Measurements from ENCODE around the gene PIK3R6. TPM values are rescaled to one million over a fixed set of nuclear protein-coding genes. Genes with fewer than 3 reads are reported as not detected.
A peak's percentile ranks its signal among the peaks of the same experiment; 100 is the strongest.

PIK3R6 gene
- total and polyA plus RNA-seq, 12 donors, result 0.17 to 1.7 (median 0.83) TPM

DNA sequence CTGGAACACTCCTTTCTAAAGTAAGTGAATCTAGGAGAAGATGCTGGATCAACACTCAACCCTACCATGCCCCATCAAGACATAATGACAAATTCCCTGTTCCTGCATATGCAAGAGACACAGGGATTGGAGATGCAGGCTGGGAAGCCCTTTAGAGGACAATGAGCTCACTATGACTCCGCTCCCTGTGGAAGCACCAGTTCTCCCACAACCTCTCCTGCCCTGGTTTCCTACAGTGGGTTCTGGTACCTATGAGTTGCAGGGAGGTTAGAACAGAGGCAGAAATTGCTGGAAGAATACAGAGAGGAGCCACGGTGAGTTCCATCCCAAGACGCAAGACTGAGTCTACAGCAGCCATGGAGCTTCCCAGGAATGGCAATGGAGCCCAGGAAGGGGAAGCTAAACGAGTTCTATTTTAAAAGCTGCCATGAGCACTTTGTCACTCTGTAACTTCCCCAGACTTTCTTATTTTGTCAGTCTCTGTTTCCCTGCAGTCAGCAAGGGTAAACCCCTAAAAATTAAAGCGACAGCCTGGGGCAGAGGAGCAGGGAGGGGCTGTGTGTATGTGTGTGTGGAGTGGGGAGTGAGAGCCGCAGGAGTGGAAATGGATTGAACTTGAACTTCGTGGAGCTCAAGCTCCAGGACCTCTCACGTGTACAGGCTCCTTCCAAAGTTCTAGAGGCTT, 42.3 kb upstream of the PIK3R6 start:
- intact Hi-C loops (cut with DNase I), result no loop called here
- H3K4me3 ChIP-seq, result no peak overlapping the region
- TF ChIP-seq CTCF (IDR thresholded peaks at IDR 0.05) (no peak), POLR2A (IDR thresholded peaks at IDR 0.05) (no peak)
- no peaks in the 10 kb centered on the region for H3K4me1 ChIP-seq (replicated peaks in 1 of 2)
- H3K36me3 ChIP-seq (replicated peaks in 1 of 2), result no peaks in the 10 kb centered on the region
- peak in 1 of 7 donors; percentile 44 for DNase-seq
- H3K27ac ChIP-seq, result peak overlapping the region in 1 of 5 donors; percentile 16
- no peaks in the 10 kb centered on the region for H3K27me3 ChIP-seq
- H3K9me3 ChIP-seq (replicated peaks in 1 of 3), result no peaks in the 10 kb centered on the region
- WGBS, 4 donors, result 61 to 69% (median 65%) methylated on average over 8 of the region's 8 CpGs

- no peaks in the 10 kb centered on the region for H3K36me3 ChIP-seq (replicated peaks in 1 of 2)
- no peak for TF ChIP-seq POLR2A (IDR thresholded peaks at IDR 0.05)
- no peak for TF ChIP-seq CTCF (IDR thresholded peaks at IDR 0.05)
- no peaks in the 10 kb centered on the region for H3K9me3 ChIP-seq (replicated peaks in 1 of 3)
- DNase-seq, result peak in 2 of 7 donors; percentile 5 to 30
- intact Hi-C loops (cut with DNase I), result no loop called here
- H3K4me3 ChIP-seq, result no peak overlapping the region
- H3K27ac ChIP-seq, result no peak overlapping the region
- 60 to 77% (median 72%) methylated on average over 6 to 7 of the region's 7 CpGs for WGBS, 4 donors
- H3K27me3 ChIP-seq, result peaks cover 3% of the 10 kb centered on the region
- H3K4me1 ChIP-seq (replicated peaks in 1 of 2), result no peaks in the 10 kb centered on the region
Measured at GRCh38 chr17:8905331-8905730, 37.9 kb upstream of the PIK3R6 start.

DNA sequence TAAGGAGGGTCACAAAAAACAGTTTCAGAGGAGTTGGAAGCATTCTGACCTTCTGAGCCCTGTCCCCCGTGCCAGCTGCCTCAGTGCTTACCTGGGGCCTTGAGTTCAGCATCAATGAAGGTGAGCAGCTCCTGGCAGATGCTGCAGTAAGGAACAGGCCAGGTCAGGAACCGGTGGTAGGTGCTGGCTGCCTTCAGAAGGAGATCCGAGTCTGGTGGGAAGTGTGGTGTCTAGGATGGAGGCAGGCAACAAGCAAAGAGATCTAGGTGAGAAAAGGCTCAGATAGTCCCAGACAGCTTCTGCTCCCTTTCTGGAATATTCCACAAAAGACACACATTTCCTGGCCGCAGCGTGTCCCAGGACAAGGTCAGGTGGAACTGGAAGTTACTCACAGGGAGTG, 37.2 kb upstream of the PIK3R6 start:
- H3K4me1 ChIP-seq (replicated peaks in 1 of 2), result no peaks in the 10 kb centered on the region
- no peaks in the 10 kb centered on the region for H3K36me3 ChIP-seq (replicated peaks in 1 of 2)
- TF ChIP-seq POLR2A (IDR thresholded peaks at IDR 0.05) (no peak), CTCF (IDR thresholded peaks at IDR 0.05) (no peak)
- intact Hi-C loops (cut with DNase I), result no loop called here
- WGBS, 4 donors, result 72 to 81% (median 77%) methylated on average over 5 of the region's 5 CpGs
- peaks cover 3% of the 10 kb centered on the region for H3K27me3 ChIP-seq
- no peak overlapping the region for H3K27ac ChIP-seq
- peak in 2 of 7 donors; percentile 5 to 27 for DNase-seq
- no peaks in the 10 kb centered on the region for H3K9me3 ChIP-seq (replicated peaks in 1 of 3)
- no peak overlapping the region for H3K4me3 ChIP-seq

- Histone ChIP-seq H3K27ac (no peak overlapping the region), H3K4me1 (replicated peaks in 1 of 2) (no peaks in the 10 kb centered on the region), H3K4me3 (no peak overlapping the region), H3K27me3 (peaks cover 3% of the 10 kb centered on the region), H3K9me3 (replicated peaks in 1 of 3) (no peaks in the 10 kb centered on the region), H3K36me3 (replicated peaks in 1 of 2) (no peaks in the 10 kb centered on the region)
- peak in 1 of 7 donors; percentile 18 for DNase-seq
- intact Hi-C loops (cut with DNase I), result no loop called here
- TF ChIP-seq POLR2A (IDR thresholded peaks at IDR 0.05) (no peak), CTCF (IDR thresholded peaks at IDR 0.05) (no peak)
- WGBS, 4 donors, result 43 to 61% (median 48%) methylated on average over 2 of the region's 2 CpGs
Measured at GRCh38 chr17:8904201-8904600, 36.7 kb upstream of the PIK3R6 start.
